MM.1S (cell line): Measurements from ENCODE around the gene DNAJC22.

ENCODE experiments used
- DNase-seq: peaks from one replicate; pipeline ENCODE4 v3.0.0-alpha.2; 2015
- H2AFZ ChIP-seq: fragments of 300-600 bp; sonication (generic); 2 replicates; pipeline ENCODE4 v1.6.0; 2016; ENCODE audit warnings: antibody characterized with exemption, low read length
- H3F3A ChIP-seq: fragments of 300-600 bp; sonication (generic); 2 replicates; pipeline ENCODE4 v1.6.1; 2016; ENCODE audit warnings: mild to moderate bottlenecking, antibody characterized with exemption, low read length, moderate library complexity, mixed read lengths; ENCODE audit not compliant: insufficient read depth
- H3K27ac ChIP-seq: fragments of 300-600 bp; sonication (generic); 2 replicates; pipeline ENCODE4 v1.5.1; 2016; ENCODE audit warnings: mild to moderate bottlenecking, low read length
- H3K27me3 ChIP-seq: fragments of 300-600 bp; sonication (generic); replicated peaks from 2 replicates; pipeline ENCODE4 v1.6.0; 2016; ENCODE audit warnings: low read length; ENCODE audit not compliant: insufficient read depth
- H3K36me3 ChIP-seq: fragments of 300-600 bp; sonication (generic); replicated peaks from 2 replicates; pipeline ENCODE4 v1.6.1; 2016; ENCODE audit warnings: mild to moderate bottlenecking, low read length, mixed read lengths; ENCODE audit not compliant: insufficient read depth
- H3K4me1 ChIP-seq: fragments of 300-600 bp; sonication (generic); 2 replicates; pipeline ENCODE4 v1.6.1; 2016; ENCODE audit warnings: low read length, mixed read lengths
- H3K4me2 ChIP-seq: fragments of 300-600 bp; sonication (generic); 2 replicates; pipeline ENCODE4 v1.6.0; 2016; ENCODE audit warnings: low read depth, low read length
- H3K4me3 ChIP-seq: fragments of 300-600 bp; sonication (generic); 2 replicates; pipeline ENCODE4 v1.5.1; 2016; ENCODE audit warnings: low read length, mixed read lengths
- H3K79me2 ChIP-seq: fragments of 300-600 bp; sonication (generic); 2 replicates; pipeline ENCODE4 v1.6.1; 2016; ENCODE audit warnings: mixed run types, low read length, mixed read lengths
- H3K9ac ChIP-seq: fragments of 300-600 bp; sonication (generic); 2 replicates; pipeline ENCODE4 v1.6.1; 2016; ENCODE audit warnings: low read length, mixed read lengths
- H3K9me2 ChIP-seq: fragments of 300-600 bp; sonication (generic); replicated peaks from 2 replicates; pipeline ENCODE4 v1.6.1; 2016; ENCODE audit warnings: mild to moderate bottlenecking, low read length, mixed read lengths; ENCODE audit not compliant: insufficient read depth
- H3K9me3 ChIP-seq: fragments of 300-600 bp; sonication (generic); replicated peaks from 2 replicates; pipeline ENCODE4 v1.6.1; 2016; ENCODE audit warnings: mild to moderate bottlenecking, low read length, mixed read lengths; ENCODE audit not compliant: insufficient read depth
- H4K20me1 ChIP-seq: fragments of 300-600 bp; sonication (generic); 2 replicates; pipeline ENCODE4 v1.6.1; 2016; ENCODE audit warnings: mild to moderate bottlenecking, low read length, moderate library complexity, mixed read lengths; ENCODE audit not compliant: insufficient read depth
- EZH2 ChIP-seq: fragments of 300-600 bp; sonication (generic); optimal IDR thresholded peaks from 2 replicates; pipeline ENCODE3; 2017; ENCODE audit warnings: low read depth, mild to moderate bottlenecking, antibody characterized with exemption, low read length, mixed read lengths
- EZH2phosphoT487 ChIP-seq: fragments of 300-600 bp; sonication (generic); IDR thresholded peaks from 2 replicates; pipeline ENCODE4 v1.6.1; 2018; ENCODE audit warnings: antibody characterized with exemption, low read length
- TF ChIP-seq, protein P1 (sequence below): fragments of 300-600 bp; sonication (generic); IDR thresholded peaks from 2 replicates; pipeline ENCODE4 v1.5.1; 2016; ENCODE audit warnings: antibody characterized with exemption, low read length, mixed read lengths

The DNAJC22 gene

DNA sequence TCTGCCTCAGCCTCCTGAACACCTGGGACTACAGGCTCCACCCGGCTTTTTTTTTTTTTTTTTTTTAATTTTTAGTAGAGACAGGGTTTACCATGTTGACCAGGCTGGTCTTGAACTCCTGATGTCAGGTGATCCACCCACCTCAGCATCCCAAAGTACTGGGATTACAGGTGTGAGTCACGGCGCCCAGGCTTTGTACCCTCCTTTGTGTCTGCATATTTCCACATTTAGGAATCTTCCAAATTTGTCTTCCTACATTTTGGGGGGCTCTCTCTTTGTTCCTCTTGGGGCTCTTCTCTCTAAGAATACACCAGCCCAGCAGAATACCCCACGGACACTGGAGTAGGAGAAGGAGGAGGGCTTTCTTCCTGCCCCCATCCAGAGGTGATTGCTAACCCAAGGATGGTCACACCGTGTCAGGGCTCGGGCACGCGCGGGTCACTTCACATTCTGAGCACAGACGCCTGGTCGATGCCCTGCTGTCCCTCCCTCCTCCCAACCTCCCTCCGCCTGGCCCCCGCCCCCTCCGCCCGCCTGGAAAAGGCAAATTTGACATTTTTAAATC lies 2.1 kb upstream of the DNAJC22 start:
- H3K27ac ChIP-seq = no peak overlapping the region
- H3K4me1 ChIP-seq = peaks cover 20% of the 10 kb centered on the region; the same call in 1 of the 2 replicates
- H3K9me2 ChIP-seq = no peaks in the 10 kb centered on the region
- no peak for DNase-seq
- no peaks in the 10 kb centered on the region for H3F3A ChIP-seq
- H3K4me2 ChIP-seq = no peak overlapping the region
- H3K36me3 ChIP-seq = no peaks in the 10 kb centered on the region
- no peak overlapping the region for H3K9ac ChIP-seq
- H3K4me3 ChIP-seq = no peak overlapping the region
- H3K79me2 ChIP-seq = no peaks in the 10 kb centered on the region
- H3K27me3 ChIP-seq = peaks cover 91% of the 10 kb centered on the region
- no peaks in the 10 kb centered on the region for H3K9me3 ChIP-seq
- TF ChIP-seq, protein P1, sequence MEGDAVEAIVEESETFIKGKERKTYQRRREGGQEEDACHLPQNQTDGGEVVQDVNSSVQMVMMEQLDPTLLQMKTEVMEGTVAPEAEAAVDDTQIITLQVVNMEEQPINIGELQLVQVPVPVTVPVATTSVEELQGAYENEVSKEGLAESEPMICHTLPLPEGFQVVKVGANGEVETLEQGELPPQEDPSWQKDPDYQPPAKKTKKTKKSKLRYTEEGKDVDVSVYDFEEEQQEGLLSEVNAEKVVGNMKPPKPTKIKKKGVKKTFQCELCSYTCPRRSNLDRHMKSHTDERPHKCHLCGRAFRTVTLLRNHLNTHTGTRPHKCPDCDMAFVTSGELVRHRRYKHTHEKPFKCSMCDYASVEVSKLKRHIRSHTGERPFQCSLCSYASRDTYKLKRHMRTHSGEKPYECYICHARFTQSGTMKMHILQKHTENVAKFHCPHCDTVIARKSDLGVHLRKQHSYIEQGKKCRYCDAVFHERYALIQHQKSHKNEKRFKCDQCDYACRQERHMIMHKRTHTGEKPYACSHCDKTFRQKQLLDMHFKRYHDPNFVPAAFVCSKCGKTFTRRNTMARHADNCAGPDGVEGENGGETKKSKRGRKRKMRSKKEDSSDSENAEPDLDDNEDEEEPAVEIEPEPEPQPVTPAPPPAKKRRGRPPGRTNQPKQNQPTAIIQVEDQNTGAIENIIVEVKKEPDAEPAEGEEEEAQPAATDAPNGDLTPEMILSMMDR = no peak
- TF ChIP-seq EZH2 (no peak), EZH2phosphoT487 (no peak)
- H4K20me1 ChIP-seq = no peaks in the 10 kb centered on the region
- no peak overlapping the region for H2AFZ ChIP-seq

DNA sequence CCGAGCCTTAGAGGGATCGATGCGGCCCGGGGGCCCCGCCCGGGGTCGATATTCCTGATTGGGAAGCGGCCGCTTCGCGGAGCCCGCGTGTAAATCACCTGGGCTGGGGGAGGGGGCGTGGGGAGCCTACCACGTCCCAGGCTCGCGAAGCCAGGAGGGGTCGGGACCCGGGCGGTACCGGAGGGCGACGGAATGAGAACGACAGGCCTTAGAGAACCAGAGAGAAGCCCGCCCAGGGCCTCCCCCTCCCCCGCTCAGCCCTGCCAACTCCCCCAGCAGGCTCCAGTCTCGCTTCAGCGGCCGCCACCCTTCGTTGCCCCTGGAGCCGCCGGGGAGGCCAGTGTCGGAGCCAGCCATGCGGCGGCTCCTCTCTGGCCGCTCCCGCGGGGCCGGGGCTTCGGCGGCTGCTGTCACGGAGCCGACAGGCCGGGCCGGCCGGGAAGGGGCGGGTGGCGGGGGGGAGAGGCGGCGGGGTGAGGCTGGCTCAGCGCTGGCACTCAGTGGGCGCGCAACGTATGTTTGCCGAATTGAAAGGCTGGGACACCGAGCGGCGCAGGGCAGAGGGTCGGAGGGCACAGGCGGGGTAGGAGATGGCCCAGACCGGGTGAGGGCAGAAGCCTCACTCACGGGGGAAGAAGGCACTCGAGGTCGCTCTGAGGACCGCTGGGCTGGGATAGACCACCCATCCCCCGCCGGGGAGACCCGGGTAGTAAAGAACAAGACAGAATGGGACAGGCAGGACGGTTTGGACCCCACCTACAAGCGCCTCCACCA lies 1.4 kb upstream of the DNAJC22 start:
- no peaks in the 10 kb centered on the region for H3K9me2 ChIP-seq
- no peaks in the 10 kb centered on the region for H4K20me1 ChIP-seq
- peaks cover 86% of the 10 kb centered on the region for H3K27me3 ChIP-seq
- no peaks in the 10 kb centered on the region for H3K9me3 ChIP-seq
- H3K4me1 ChIP-seq = peaks cover 20% of the 10 kb centered on the region; the same call in 1 of the 2 replicates
- H3F3A ChIP-seq = no peaks in the 10 kb centered on the region
- peak; percentile 77 for TF ChIP-seq EZH2
- TF ChIP-seq, protein P1 = no peak
- H3K4me3 ChIP-seq = peak overlapping the region; percentile 56
- H2AFZ ChIP-seq = no peak overlapping the region
- no peak overlapping the region for H3K27ac ChIP-seq
- H3K9ac ChIP-seq = no peak overlapping the region
- H3K4me2 ChIP-seq = peak overlapping the region; percentile 92
- H3K79me2 ChIP-seq = no peaks in the 10 kb centered on the region
- DNase-seq = no peak
- H3K36me3 ChIP-seq = no peaks in the 10 kb centered on the region

DNA sequence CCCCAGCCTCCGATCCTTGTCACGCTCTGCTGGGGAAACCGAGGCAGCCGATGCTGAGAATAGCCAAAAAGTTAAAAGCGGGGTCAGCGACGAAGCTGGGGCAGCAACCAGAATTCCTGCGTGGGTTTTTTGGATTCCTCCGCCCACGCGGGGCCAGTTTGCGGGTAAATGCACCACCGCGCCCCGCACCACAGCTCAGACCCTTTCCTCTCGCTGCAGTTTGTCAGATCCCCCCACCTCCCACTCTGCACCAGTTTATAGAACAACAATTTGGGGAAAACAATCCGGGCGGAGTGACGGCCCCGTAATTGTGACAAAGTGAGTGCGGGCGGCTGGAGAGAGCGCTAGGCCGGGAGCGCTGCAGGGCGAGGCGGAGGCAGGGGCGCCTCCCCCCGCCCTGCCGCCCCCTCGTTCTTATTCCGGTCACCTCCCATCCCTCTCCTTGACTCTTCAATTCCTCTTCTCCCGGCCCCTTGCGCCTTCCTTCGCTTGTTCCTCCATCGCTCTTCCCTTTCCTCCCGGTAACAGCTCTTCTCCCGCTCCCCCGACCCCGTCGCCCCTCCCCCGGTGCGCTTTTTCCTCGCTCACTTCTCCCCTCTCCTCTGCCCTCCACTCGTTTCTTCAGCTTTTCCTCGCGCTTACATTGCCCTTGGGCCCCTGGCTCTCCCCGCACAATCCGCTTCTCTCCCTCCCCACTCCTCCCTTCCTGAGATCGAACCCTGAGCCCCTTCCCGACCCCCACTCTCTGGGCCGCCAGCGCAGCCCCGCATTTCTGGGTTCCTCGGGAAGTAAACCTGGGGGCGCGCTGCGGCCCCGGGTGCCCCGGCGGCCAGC lies 646 bp upstream of the DNAJC22 start:
- Histone ChIP-seq H3K9ac (no peak overlapping the region), H3K27me3 (peaks cover 77% of the 10 kb centered on the region), H3K4me2 (peak overlapping the region; percentile 92)

More for the DNA sequence above, 646 bp upstream of the DNAJC22 start:
- peaks cover 20% of the 10 kb centered on the region; the same call in 1 of the 2 replicates for H3K4me1 ChIP-seq
- peak overlapping the region; percentile 56 for H3K4me3 ChIP-seq
- TF ChIP-seq EZH2 (peak; percentile 97), EZH2phosphoT487 (peak; percentile 90; the same call in 1 of the 2 replicates)
- TF ChIP-seq, protein P1 = no peak
- H2AFZ ChIP-seq = no peak overlapping the region
- H3K9me2 ChIP-seq = no peaks in the 10 kb centered on the region
- H3K9me3 ChIP-seq = no peaks in the 10 kb centered on the region
- no peak overlapping the region for H3K27ac ChIP-seq
- H3F3A ChIP-seq = no peaks in the 10 kb centered on the region
- no peaks in the 10 kb centered on the region for H3K36me3 ChIP-seq
- no peaks in the 10 kb centered on the region for H4K20me1 ChIP-seq
- no peak for DNase-seq
- no peaks in the 10 kb centered on the region for H3K79me2 ChIP-seq
